HTERT RPE-1 (cell line): ENCODE measurements around the gene WDFY3.

Experiments used
- in situ Hi-C: fragments of 300-500 bp; cut with MboI; formaldehyde crosslinking; loops from 4 replicates; pipeline ENCODE4 v1.14.3; 2020; ENCODE audit warnings: low sequenced_read_pairs

The WDFY3 gene

GRCh38 chr4:84954982-84955567, 11.4 kb downstream of the WDFY3 start:
- in situ Hi-C loops, result no loop called here

- in situ Hi-C loops, result no loop called here
These were observed 13.7 kb downstream of the WDFY3 start for GRCh38 chr4:84952776-84953175.

GRCh38 chr4:84952004-84952403, 14.5 kb downstream of the WDFY3 start:
- in situ Hi-C loops, result no loop called here

GRCh38 chr4:84948056-84948455, 18.4 kb downstream of the WDFY3 start:
- in situ Hi-C loops, result no loop called here

- in situ Hi-C loops, result no loop called here
These were observed 21.5 kb downstream of the WDFY3 start for GRCh38 chr4:84944947-84945346.

GRCh38 chr4:84940960-84941359, 25.5 kb downstream of the WDFY3 start:
- in situ Hi-C loops, result no loop called here

GRCh38 chr4:84939113-84939512, 27.4 kb downstream of the WDFY3 start:
- in situ Hi-C loops, result no loop called here

- in situ Hi-C loops, result no loop called here
These were observed 28.2 kb downstream of the WDFY3 start for GRCh38 chr4:84938316-84938715.

GRCh38 chr4:84937381-84937977, 29.0 kb downstream of the WDFY3 start:
- in situ Hi-C loops, result no loop called here

- in situ Hi-C loops, result no loop called here
These were observed 30.4 kb downstream of the WDFY3 start for GRCh38 chr4:84936123-84936522.

- in situ Hi-C loops, result no loop called here
These were observed 34.0 kb downstream of the WDFY3 start for GRCh38 chr4:84932462-84932861.

GRCh38 chr4:84931961-84932360, 34.5 kb downstream of the WDFY3 start:
- in situ Hi-C loops, result no loop called here

- in situ Hi-C loops, result no loop called here
These were observed 35.2 kb downstream of the WDFY3 start for GRCh38 chr4:84931274-84931673.

GRCh38 chr4:84928089-84928488, 38.4 kb downstream of the WDFY3 start:
- in situ Hi-C loops, result no loop called here

- in situ Hi-C loops, result no loop called here
These were observed 39.1 kb downstream of the WDFY3 start for GRCh38 chr4:84927428-84927827.

- in situ Hi-C loops, result no loop called here
These were observed 40.9 kb downstream of the WDFY3 start for GRCh38 chr4:84925558-84925957.

GRCh38 chr4:84924434-84924833, 42.1 kb downstream of the WDFY3 start:
- in situ Hi-C loops, result no loop called here

- in situ Hi-C loops, result no loop called here
These were observed 45.9 kb downstream of the WDFY3 start for GRCh38 chr4:84920617-84921016.

GRCh38 chr4:84917869-84918600, 48.5 kb downstream of the WDFY3 start:
- in situ Hi-C loops, result no loop called here

- in situ Hi-C loops, result no loop called here
These were observed 49.2 kb downstream of the WDFY3 start for GRCh38 chr4:84917086-84917821.

- in situ Hi-C loops, result no loop called here
These were observed 50.3 kb downstream of the WDFY3 start for GRCh38 chr4:84916227-84916626.

- in situ Hi-C loops, result no loop called here
These were observed 51.1 kb downstream of the WDFY3 start for GRCh38 chr4:84915396-84915780.
